Fibroblast of the aortic adventitia (primary cell): ENCODE results near the gene STRA6. TPM values are rescaled to one million over a fixed set of nuclear protein-coding genes. Genes with fewer than 3 reads are reported as not detected.

ENCODE experiments used
- DNase-seq: peaks from one replicate; pipeline ENCODE4 v3.0.0-alpha.2; 2010; ENCODE audit warnings: low read depth
- H3K4me3 ChIP-seq: 2 replicates; pipeline ENCODE4 v1.5.1; 2011; ENCODE audit warnings: low read depth, mild to moderate bottlenecking, control low read depth, low read length, moderate library complexity
- CTCF ChIP-seq: IDR thresholded peaks from 2 replicates; pipeline ENCODE4 v1.5.1; 2011; ENCODE audit warnings: mild to moderate bottlenecking, low read length, control low read depth, inconsistent platforms; ENCODE audit not compliant: insufficient read depth
- total RNA-seq: library from RNA; depleted of rRNA; stranded (reverse); fragments of >200 nt; gene quantifications from 2 replicates; pipeline ENCODE4 v1.2.3, GENCODE V29; 2012; ENCODE audit warnings: low replicate concordance

STRA6 gene
- total RNA-seq, 1 donor: 0.18 TPM

GRCh38 chr15:74200871-74201419 is 1.6 kb downstream of the STRA6 start:
- DNase-seq: peak; percentile 89
- no peak overlapping the region for H3K4me3 ChIP-seq

GRCh38 chr15:74200412-74200815 is 2.2 kb downstream of the STRA6 start:
- no peak for TF ChIP-seq CTCF
- H3K4me3 ChIP-seq: no peak overlapping the region
- DNase-seq: peak; percentile 94

More at GRCh38 chr15:74200871-74201419, 1.6 kb downstream of the STRA6 start:
- no peak for TF ChIP-seq CTCF

- no peak for DNase-seq
- no peak overlapping the region for H3K4me3 ChIP-seq
- no peak for TF ChIP-seq CTCF
These were observed 3.3 kb downstream of the STRA6 start for GRCh38 chr15:74199297-74199652.

GRCh38 chr15:74197176-74197965 is 5.2 kb downstream of the STRA6 start:
- no peak overlapping the region for H3K4me3 ChIP-seq
- DNase-seq: no peak
- TF ChIP-seq CTCF: no peak

- DNase-seq: peak; percentile 98
- H3K4me3 ChIP-seq: no peak overlapping the region
- no peak for TF ChIP-seq CTCF
These were observed 6.4 kb downstream of the STRA6 start for GRCh38 chr15:74196175-74196574.

- TF ChIP-seq CTCF: no peak
- H3K4me3 ChIP-seq: no peak overlapping the region
- DNase-seq: no peak
These were observed 7.7 kb downstream of the STRA6 start for GRCh38 chr15:74194572-74195559.
